ENCODE results near the gene PPP2R5D. TPM values are rescaled to one million over a fixed set of nuclear protein-coding genes. Genes with fewer than 3 reads are reported as not detected.
"Not testable (repeated sequence)": the region's sequence is repeated elsewhere in the genome, so short reads cannot be mapped to it uniquely, and the experiment has no call there.

The PPP2R5D gene
- polyA plus RNA-seq (ENCODE audit: insufficient read length) = 72.5 TPM
- long read RNA-seq, donor 1, transcript PPP2R5D-208 (16 exons, 3,044 nt) = major isoform, 7 of 42 reads
- long read RNA-seq, donor 1, partial matches to known transcripts = 35 of 42 reads
- long read RNA-seq, donor 1, other reads (novel, unspliced or antisense) = 0 of 42 reads
- long read RNA-seq, donor 2, transcript PPP2R5D-208 (16 exons, 3,044 nt) = major isoform, 9 of 172 reads
- long read RNA-seq, donor 2, partial matches to known transcripts = 115 of 172 reads
- long read RNA-seq, donor 2, other reads (novel, unspliced or antisense) = 48 of 172 reads
- long read RNA-seq, donor 3, partial matches to known transcripts = 144 of 175 reads
- long read RNA-seq, donor 3, other reads (novel, unspliced or antisense) = 27 of 175 reads
- long read RNA-seq, donor 4, partial matches to known transcripts = 5 of 5 reads
- long read RNA-seq, donor 4, other reads (novel, unspliced or antisense) = 0 of 5 reads
- long read RNA-seq, donor 5, transcript PPP2R5D-208 (16 exons, 3,044 nt) = major isoform, 9 of 14 reads
- long read RNA-seq, donor 5, partial matches to known transcripts = 5 of 14 reads
- long read RNA-seq, donor 5, other reads (novel, unspliced or antisense) = 0 of 14 reads
- long read RNA-seq, donor 6, partial matches to known transcripts = 80 of 199 reads
- long read RNA-seq, donor 6, other reads (novel, unspliced or antisense) = 119 of 199 reads
- long read RNA-seq, donor 7, transcript PPP2R5D-208 (16 exons, 3,044 nt) = major isoform, 12 of 23 reads
- long read RNA-seq, donor 7, partial matches to known transcripts = 11 of 23 reads
- long read RNA-seq, donor 7, other reads (novel, unspliced or antisense) = 0 of 23 reads
- long read RNA-seq, donor 8, transcript PPP2R5D-208 (16 exons, 3,044 nt) = major isoform, 5 of 161 reads
- long read RNA-seq, donor 8, partial matches to known transcripts = 121 of 161 reads
- long read RNA-seq, donor 8, other reads (novel, unspliced or antisense) = 35 of 161 reads

DNA sequence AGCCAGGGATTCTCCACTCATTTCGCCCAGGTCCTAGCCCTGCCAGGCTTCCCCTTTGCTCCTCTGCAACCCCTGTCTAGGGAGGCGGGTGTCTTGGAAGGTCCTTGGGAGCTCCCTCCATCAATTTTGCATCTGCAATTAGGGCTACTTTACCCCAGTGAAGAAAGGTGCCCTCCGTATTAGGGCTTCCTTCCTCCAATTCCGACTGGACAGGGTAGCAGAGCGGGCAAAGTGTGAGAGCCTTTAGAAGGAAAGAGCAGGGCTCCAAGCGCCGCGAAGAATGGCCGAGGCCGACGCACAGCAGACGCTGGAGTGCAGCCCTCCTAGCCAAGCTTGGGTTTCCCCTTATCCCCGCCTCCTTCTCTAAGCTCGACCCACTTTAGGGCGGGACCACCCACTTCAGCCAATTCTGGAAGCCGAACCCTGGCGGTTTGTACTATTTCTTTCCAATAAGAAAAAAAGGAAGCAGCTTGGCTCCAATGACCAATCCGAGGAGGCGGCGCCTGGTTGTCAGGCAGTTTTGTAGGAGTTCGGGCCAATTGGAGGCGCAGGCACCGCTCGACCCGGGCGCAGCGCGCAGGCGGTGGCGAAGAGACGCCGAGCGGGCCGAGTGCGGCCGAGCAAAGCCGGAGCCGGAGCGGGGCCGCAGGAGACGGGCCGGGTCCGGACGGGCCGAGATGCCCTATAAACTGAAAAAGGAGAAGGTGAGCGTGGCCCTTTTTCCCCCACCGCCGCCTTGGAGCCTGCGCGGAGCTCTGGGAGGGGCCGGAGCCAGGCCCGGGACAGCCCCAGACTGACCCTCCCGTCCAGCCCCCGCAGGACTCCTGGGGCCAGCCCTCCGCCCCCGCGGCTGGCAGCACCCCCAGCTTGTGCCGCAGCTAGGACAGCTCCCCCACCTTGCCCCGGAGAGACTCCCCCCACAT, at the start of gene PPP2R5D:
PPP2R5D (plus strand) TSS at position 570 of the 923 bp plus-strand sequence; CDS start at position 678, 108 bp downstream.
- DNase-seq = peak; percentile 99

DNA sequence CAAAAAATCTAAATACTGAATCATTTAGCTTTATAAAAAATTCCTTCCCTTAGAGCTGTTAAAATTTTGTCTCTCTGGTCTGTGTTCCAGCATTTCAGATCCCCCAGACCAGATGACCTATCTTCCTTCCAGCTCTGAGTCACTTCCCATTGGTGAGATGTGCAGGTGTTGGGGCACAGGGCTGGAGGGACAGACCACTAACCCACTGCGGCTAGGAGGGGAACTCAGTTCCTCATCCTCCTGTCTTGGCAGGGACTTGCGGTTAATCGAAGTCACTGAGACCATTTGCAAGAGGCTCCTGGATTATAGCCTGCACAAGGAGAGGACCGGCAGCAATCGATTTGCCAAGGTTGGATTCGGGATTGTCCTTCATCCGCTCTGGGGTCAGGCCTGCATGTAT, 49.0 kb upstream of the PPP2R5D start:
- no peak for DNase-seq

DNA sequence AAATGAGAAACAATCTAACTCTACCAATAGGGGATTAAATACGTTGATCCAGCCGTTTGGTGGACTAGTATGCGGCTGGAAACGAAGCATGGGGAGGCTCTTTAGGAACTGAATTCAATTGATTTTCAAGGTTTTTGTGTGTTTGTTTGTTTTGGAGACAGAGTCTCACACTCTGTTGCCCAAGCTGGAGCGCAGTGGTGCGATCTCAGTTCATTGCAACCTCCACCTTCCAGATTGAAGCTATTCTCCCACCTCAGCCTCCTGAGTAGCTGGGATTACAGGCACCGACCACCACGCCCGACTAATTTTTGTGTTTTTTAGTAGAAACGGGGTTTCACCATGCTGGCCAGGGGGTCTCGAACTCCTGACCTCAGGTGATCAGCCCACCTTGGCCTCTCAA, 48.0 kb upstream of the PPP2R5D start:
- no peak for DNase-seq

DNA sequence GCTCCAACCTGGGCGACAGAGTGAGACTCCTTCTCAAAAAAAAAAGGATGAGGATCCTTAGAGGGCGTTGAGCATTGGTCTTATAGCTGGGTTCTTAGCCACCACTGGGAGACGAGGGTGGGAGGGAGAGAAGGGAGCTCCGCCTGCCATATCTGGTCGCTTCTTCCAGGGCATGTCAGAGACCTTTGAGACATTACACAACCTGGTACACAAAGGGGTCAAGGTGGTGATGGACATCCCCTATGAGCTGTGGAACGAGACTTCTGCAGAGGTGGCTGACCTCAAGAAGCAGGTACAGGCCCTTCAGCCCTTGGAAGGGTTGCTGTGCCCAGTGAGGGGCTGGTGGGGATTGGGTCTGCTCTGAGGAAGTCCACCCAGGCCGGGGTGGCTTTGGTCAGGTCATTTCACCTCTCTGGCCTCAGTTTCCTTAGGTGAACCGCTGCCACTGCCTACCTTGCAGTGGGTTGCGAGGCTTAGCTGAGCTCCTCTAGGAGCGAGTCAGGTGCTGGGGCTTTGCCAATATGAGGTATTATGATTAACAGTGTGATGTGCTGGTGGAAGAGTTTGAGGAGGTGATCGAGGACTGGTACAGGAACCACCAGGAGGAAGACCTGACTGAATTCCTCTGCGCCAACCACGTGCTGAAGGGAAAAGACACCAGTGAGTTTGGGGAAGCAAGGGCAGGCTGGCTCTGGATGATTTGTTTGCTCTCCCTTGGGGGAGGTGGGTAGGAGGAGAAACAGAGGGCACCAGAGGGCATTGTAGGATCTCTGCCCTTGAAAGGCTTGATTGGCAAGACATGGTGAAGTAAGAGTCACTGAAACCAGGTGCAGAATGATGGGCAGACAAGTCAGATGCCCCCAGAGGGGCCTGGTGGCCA, 46.6 kb upstream of the PPP2R5D start:
- DNase-seq = no peak

DNA sequence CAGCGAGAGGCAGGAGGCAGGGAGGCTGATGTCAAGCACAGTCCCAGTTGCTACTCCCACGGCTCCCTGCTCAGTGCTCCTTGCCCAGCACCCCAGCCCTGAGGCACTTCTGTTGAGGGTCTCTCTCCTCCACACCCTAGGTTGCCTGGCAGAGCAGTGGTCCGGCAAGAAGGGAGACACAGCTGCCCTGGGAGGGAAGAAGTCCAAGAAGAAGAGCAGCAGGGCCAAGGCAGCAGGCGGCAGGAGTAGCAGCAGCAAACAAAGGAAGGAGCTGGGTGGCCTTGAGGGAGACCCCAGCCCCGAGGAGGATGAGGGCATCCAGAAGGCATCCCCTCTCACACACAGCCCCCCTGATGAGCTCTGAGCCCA, 46.0 kb upstream of the PPP2R5D start:
- DNase-seq = no peak

DNA sequence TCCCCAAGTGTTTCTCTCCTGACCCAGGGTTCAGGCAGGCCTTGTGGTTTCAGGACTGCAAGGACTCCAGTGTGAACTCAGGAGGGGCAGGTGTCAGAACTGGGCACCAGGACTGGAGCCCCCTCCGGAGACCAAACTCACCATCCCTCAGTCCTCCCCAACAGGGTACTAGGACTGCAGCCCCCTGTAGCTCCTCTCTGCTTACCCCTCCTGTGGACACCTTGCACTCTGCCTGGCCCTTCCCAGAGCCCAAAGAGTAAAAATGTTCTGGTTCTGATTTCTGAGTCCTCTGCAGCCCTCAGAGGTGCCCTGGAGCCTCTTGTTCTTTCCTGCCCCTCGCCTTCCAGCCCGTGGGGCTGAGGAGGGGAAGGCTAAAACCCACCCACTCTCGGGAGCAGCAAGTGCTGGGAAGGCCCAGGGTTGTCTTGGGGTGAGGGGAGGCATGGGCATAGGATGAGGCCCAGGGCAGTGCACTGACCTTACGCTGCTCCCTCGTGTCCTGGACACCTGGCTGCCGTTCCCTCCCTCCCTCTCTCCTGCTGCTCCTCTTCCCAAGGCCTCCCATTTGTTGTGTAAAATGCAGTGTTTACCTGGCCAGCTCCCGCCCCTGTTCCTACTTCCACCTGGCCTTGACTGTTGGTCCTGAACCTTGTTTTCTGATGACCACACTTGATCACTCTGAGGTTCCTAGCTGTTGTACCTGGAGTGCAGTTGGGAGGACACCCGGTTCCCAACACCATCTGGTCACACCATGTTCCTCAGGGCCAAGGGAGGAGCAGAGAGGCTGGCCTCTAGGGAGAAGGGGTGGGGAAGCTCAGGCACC, 45.2 kb upstream of the PPP2R5D start:
- no peak for DNase-seq

DNA sequence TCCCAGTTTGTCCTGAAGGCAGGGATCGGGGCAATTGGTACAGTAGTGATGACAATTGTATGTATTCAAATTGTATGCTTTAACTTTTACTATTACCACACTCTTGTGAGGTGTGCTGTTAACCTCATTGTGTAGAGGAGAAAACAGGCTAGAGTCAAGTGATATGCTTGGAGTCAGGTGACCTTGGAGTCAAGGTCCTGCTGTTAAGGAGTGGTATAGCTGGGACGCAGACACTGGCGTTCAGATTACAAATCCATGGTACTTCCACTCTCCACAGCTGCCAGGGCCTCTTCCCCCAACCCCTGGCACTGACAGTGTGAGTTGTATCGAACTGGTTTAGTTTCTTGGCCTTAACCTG, 44.6 kb upstream of the PPP2R5D start:
- DNase-seq = no peak

DNA sequence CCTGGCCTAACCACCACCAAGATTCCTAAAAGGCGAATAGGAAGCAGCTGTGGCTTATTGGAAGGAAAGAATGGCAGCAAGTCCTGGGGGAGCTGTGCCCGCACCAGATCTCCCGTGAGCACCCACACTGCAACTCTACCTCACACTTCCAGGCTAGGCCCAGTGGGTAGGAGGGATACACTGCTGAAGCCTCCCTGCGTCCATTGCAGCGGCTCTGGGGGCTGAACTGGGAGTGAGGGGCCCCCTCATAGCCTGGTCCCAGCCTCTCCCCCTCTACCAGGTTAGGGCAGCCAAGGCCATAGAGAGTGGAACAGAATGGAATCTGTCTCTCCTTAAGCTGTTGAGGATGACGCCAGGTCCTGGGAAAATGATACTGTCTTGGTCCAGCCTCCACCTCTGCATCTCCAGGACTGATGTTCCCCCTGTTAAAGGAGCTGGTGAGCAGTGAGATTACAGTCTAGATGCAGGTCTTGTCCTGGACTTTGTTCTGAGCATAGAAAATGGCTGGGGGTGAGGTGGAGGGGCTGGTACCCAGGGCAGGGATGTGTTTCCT, 43.8 kb upstream of the PPP2R5D start:
- no peak for DNase-seq

DNA sequence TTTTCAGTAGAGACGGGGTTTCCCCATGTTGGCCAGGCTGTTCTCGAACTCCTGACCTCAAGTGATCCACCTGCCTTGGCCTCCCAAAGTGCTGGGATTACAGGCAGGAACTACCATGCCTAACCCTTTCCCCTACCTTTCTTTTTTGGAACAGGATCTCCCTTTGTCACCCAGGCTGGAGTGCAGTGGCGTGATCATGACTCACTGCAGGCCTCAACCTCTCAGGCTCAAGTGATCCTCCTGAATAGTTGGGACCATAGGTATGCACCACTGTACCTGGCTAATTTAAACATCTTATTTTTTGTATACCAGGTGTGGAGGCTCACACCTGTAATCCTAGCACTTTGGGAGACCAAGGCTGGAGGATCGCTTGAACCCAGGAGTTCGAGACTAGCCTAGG, 43.0 kb upstream of the PPP2R5D start:
- DNase-seq = not testable (repeated sequence)

DNA sequence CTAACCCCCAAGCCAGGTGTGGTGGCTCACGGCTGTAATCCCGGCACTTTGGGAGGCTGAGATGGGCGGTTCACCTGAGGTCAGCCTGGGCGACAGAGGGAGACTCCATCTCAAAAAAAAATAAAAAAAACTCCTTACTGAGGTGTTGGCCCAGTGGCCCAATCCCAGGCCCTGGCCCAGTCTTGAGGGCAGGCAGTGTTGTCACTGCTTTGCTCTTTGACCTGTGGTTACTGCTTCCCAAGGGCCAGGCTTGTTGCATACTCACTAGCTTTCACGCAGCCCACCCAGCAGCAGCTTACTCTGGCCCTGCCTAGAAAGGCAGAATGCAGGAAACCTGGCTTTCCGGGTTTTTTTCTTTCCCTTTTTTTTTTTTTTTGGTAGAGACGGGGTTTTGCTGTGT, 41.9 kb upstream of the PPP2R5D start:
- no peak for DNase-seq

DNA sequence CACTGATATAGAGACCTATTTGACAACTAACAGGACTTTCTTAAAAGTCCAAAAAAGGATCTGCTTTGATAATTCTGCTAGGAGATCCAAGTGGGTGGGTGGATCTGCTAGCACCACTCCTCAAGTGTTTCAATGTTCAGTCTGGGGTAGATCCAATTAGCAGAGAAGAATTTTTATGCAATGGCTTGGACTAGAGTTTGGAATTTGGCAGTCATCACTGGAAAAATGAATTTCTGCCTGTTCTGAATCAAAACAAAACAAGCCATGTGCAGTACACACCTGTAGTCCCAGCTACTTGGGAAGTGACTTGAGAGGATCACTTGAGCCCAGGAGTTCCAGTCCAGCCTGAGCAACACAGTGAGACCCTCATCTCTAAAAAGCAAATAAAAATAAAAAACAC, 36.4 kb upstream of the PPP2R5D start:
- DNase-seq = no peak

DNA sequence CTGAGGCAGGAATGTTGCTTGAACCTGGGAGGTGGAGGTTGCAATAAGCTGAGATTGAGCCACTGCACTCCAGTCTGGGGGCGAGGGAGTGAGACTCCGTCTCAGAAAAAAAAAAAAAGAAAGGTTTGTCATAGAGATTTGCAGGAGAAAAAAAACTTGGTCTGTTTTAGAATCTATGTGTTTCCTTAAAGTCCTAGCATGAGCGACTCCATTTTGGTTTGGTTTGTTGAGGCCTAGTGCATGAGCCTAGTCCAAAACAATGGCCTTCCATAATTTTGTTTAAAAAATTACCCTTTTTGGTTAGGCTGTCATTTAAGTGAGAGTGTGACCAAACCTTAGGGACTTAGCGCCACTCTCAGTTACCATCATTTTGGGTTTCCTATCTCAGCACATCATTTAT, 32.0 kb upstream of the PPP2R5D start:
- DNase-seq = no peak

DNA sequence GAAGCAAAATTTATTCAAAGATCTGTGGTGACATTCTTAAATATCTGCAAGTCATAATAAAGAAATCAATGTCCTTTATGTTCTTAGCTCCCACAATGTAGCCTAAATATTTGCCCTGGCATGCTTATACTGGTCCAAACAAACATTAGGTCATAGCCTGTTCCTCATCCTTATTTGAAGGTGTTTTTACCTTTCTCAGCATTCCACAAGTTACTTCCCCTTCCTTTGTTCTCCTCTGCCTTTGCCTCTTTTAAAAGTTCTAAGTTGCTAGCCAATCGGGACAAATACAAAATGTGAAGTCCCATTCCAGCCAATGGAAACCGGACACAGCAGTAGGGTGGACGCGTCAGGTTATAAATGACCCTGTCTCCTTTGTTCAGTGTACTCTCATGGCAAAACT, 30.0 kb upstream of the PPP2R5D start:
- DNase-seq = not testable (repeated sequence)

DNA sequence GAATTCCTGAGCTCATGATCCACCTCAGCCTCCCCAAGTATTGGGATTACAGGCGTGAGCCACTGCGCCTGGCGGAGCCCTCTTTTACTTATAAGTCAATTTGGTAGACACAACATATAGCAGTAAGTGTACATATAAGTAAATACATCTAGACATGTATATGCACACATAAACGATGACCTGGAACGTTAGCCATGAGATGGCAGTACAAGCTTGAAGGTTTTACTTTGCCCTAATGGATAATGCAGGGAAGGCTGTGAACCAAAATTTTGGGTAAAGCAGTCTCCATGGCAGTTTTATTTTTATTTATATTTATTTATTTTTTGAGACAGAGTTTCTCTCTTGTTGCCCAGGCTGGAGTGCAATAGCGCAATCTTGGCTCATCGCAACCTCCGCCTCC, 26.2 kb upstream of the PPP2R5D start:
- DNase-seq = no peak

DNA sequence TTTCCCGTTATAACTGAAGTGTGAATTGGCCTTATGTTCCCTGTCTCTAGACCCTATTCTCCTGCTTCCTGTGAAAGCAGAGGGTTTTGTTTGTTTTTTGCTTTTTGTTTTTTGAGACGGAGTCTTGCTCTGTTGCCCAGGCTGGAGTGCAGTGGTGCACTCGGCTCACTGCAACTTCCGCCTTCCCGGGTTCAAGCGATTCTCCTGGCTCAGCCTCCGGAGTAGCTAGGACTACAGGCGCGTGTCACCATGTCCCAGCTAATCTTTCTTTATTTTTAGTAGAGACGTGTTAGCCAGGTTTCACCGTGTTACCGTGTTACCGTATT, 24.5 kb upstream of the PPP2R5D start:
- DNase-seq = no peak

DNA sequence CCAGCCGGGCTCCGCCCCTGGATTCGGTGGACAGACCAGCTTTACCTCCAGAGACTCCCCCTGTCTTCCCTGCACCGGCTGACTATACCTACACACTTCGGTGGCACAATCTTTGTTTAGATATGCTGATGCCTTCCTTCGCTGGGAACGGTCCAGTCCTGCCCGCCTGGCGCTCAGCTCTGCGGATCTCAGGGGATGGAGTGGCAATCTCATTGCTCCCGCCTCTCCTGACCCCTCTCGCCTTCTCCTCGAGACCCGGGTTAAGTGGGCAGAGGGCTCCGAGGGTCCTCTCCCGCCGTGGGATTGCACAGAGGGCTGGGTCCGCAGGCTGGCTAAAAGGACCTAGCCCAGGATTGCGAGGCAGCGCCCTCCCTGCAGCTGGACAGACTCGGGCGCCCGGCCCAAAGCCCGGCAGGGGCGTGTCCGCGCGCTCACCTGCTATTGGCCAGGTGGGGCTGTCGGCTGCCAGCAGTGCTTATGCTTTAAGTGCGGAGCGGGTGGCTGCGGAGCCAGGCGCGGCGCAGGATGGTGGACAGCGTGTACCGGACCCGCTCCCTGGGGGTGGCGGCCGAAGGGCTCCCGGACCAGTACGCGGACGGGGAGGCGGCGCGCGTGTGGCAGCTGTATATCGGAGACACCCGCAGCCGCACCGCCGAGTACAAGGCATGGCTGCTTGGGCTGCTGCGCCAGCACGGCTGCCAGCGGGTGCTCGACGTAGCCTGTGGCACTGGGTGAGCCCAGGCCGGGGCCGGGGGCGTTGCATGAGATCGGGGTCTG, 23.9 kb upstream of the PPP2R5D start, which contains the start of gene GNMT:
GNMT (plus strand) TSS at position 512 of the 777 bp plus-strand sequence; CDS start at position 526, 14 bp downstream.
- DNase-seq = peak; percentile 50

DNA sequence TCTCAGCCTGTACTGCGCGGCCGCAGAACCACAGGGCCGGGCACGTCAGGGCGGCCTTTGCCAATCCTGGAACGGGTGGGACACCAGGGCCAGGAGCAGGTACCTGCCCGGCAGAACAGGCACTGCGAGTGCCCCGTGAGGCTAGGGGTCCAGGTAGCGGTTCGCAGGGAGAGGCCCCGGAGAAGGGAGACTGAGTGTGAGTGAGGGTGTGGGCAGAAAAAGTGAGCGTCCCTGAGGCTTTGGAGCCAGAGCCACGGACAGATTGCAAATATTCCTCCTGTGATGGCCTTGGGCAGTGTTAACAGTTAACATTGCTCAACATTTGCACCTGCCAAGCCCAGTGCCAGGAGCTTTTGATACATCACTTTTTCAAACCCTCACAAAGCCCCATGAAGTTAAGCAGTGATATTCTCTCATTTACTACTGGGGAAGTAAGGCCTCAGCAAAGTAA, 23.3 kb upstream of the PPP2R5D start:
- no peak for DNase-seq

DNA sequence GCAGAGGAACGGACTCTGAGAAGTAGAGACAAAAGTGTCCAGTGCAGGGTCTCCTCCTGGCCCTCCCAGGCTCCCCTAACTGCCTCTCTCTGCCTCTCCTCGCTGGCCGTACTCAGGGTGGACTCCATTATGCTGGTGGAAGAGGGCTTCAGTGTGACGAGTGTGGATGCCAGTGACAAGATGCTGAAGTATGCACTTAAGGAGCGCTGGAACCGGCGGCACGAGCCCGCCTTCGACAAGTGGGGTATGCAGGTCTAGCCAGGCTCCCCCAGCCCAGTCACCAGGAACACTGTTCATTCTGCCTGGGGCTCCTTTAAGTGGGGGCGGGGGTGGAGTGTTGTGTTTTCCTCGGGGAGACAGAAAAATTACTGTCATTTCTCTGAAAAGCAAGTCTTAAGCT, 22.3 kb upstream of the PPP2R5D start:
- no peak for DNase-seq
